ENCODE measurements around the gene PKHD1.

- no peak for TF ChIP-seq EZH2phosphoT487 (IDR thresholded peaks at IDR 0.05; ENCODE audit: borderline replicate concordance, low read length)
- no peak for TF ChIP-seq CTCF (conservative IDR thresholded peaks at IDR 0.05; ENCODE audit: low read depth, low read length)
Observed at GRCh38 chr6:51598171-51598570, 489.2 kb downstream of the PKHD1 start.
